NCI-H146 treated with DMSO at 0.1 percent for 48 hours (cell line): ENCODE results near the gene CACNA1G.

Source experiments
- DNase-seq: peaks from one replicate; lab custom pipeline; 2025; ENCODE audit not compliant: unreplicated experiment; lab: John Stamatoyannopoulos, UW

The CACNA1G gene

DNA sequence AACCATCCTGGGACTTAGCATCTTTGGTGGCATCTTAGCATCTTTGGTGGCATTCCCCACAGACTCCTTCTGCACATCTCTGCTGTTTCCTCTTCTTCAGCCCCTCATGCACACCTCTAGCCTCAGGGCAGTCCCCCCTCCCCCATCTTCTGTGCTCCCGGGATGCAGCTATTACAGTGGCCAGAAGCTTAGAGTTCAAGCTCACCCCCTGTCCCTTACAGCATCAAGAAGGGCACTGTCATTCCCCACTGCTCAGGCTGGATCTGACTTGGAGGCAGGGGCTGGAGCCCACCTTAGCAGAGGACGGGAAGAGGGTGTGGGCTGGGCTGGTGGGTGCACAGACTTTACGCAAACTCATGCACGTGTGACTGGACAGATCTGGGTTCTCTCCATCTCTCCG lies 27.3 kb upstream of the CACNA1G start:
- DNase-seq = no peak

GRCh38 chr17:50533720-50534148 lies 26.8 kb upstream of the CACNA1G start:
- DNase-seq = peak; percentile 29

- no peak for DNase-seq
These were observed 26.1 kb upstream of the CACNA1G start for GRCh38 chr17:50534222-50534978.

DNA sequence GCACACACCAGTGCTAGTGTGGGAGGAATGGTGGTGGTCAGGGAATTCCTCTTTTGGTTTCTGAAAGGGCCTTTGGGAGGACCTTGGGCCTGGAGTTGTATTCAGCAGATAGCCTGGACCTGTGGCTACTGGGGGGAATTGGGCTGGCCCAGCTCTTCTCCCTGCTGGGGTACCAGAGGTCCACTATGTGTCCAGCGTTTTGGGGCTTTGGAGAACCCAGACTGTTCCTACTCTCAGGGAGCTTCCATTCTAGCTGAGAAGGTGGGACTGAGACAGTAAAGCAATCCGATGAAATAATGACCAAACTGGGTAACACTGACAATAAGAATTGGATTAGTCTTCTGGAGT lies 25.6 kb upstream of the CACNA1G start:
- DNase-seq = no peak

GRCh38 chr17:50535407-50535806 lies 25.1 kb upstream of the CACNA1G start:
- DNase-seq = no peak

- no peak for DNase-seq
These were observed 23.6 kb upstream of the CACNA1G start for GRCh38 chr17:50536683-50537646.

GRCh38 chr17:50537721-50538548 lies 22.6 kb upstream of the CACNA1G start:
- DNase-seq = no peak

GRCh38 chr17:50538549-50539410 lies 21.7 kb upstream of the CACNA1G start:
- no peak for DNase-seq

GRCh38 chr17:50539762-50540559 lies 20.6 kb upstream of the CACNA1G start:
- DNase-seq = no peak

DNA sequence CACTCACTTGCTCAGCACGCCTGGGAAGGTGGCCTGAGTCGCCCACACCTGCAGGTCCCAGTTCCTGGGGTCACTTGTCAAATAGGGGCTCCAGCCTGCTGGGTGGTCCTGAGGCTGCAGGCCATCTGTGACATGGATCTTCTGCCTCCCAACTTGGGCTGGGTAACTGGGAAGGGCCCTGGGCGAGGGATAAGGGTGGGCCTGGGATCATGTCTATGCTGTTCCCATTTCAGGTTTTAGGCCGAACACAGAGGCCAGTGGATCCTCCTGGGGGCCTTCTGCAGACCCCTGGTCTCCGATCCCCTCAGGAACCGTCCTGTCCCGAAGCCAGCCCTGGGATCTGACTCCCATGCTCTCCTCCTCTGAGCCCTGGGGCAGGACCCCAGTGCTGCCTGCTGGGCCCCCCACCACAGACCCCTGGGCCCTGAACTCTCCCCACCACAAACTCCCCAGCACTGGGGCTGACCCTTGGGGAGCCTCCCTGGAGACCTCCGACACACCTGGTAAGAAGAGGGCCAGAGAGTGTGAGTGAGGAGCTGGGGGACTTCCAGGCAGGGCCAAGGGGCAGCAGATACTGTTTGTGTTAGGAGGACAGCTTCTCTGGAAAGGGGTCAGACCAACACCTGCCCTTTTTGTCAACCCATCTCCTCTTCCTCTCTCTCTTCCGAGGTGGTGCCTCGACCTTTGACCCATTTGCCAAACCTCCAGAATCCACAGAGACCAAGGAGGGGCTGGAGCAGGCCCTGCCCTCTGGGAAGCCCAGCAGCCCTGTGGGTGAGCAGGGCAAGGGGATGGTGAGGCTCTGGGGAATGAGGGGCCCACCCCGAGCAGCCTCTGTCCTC lies 19.7 kb upstream of the CACNA1G start:
- DNase-seq = no peak

DNA sequence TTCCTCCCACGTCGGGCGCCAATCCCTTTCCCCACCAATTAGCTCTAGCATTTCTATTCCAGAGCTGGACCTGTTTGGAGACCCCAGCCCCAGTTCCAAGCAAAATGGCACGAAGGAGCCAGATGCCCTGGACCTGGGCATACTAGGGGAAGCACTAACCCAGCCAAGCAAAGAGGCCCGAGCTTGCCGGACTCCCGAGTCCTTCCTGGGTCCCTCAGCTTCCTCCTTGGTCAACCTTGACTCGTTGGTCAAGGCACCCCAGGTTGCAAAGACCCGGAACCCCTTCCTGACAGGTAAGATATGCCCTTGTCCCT lies 19.2 kb upstream of the CACNA1G start:
- DNase-seq = no peak

DNA sequence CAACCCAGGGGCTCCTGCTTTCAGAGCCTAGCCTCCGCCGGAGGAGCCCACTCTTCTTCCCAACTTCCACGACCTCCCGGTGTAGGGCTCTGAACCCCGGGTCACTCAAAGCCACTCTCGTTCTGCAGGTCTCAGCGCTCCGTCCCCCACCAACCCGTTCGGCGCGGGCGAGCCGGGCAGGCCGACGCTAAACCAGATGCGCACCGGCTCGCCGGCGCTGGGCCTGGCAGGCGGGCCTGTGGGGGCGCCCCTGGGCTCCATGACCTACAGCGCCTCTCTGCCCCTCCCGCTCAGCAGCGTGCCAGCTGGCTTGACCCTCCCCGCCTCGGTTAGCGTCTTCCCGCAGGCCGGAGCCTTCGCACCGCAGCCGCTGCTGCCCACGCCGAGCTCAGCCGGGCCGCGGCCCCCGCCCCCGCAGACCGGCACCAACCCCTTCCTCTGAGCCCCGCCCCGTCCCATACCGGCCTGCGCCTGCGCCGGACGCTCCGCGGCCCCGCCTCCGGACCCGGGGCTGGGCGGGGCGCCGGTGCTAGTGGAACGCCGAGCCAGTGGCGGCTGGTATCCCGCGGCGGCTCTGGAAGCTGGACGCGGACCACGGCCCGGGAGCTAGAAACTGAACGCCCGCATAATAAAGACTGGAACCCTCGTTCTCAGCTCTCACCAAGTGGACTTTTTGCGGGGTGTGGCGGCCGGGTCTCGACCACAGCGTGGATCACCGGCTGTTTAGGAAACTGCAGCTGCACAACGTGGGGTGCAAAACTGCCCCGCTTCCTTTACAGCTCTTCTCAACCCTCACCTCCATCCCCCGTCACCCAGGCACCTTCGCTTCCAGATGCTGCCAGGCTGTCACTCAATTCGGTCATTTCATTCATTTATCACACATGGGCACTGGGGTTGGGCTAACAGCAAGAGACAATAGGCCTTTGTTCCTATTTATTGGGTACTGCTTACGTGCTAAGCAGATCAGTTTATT lies 18.5 kb upstream of the CACNA1G start:
- peak; percentile 34 for DNase-seq

DNA sequence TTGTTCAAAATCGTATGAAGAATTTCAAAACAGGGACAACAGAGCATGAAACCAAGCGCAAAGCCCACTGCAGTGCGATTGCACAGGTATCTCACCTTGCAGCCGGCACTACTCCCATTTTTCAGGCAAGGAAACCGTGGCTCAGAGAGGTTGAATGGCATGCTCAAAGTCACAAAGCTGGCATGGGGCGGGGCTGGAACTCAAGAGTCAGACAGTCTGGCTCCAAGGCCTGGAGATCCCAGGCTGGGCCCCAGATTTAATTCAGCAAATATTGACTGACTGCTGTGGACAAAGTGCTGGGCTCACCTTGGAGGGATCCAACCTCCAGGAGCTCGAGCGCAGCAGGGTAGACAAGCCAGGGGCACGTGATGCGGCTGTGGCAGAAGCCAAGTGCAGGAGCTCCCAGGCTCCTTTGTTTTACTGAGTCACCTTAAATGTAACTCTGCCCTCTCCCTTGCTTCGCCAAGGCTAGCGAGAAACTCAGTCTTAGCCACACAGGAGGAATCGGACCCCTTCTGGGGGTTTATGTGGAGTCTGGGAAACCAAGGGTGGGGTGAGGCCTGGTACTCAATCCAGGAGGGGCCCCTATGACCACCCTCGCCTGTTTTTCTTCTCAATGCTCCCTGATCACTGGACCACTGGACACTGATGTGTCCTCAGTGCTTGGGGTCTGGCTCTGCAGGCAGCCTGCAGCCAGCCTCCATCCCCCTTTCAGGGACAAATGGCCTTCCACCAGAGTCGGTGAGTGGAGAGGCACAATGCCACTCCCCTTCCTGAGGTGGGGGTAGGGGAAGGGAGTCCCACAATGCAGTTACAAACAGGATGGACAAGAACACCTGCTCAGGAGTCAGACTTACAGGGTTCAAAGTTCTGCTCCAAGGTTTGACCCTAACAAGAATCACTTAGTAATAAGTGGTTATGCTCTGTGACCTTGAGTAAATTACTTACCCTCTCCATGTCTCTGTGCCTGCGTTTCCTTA lies 17.4 kb upstream of the CACNA1G start:
- peak; percentile 49 for DNase-seq

GRCh38 chr17:50544516-50544915 lies 16.0 kb upstream of the CACNA1G start:
- no peak for DNase-seq

- no peak for DNase-seq
These were observed 15.2 kb upstream of the CACNA1G start for GRCh38 chr17:50545311-50545710.

GRCh38 chr17:50546701-50547034 lies 13.8 kb upstream of the CACNA1G start:
- no peak for DNase-seq
